Astrocyte of the hippocampus (primary cell): ENCODE data around the gene M1AP.

ENCODE experiments used
- DNase-seq: peaks from one replicate; pipeline ENCODE4 v3.0.0; 2011; ENCODE audit warnings: low read depth, low spot score

The M1AP gene

GRCh38 chr2:74526649-74527230 lies 121.4 kb downstream of the M1AP start:
- DNase-seq, result no peak

DNA sequence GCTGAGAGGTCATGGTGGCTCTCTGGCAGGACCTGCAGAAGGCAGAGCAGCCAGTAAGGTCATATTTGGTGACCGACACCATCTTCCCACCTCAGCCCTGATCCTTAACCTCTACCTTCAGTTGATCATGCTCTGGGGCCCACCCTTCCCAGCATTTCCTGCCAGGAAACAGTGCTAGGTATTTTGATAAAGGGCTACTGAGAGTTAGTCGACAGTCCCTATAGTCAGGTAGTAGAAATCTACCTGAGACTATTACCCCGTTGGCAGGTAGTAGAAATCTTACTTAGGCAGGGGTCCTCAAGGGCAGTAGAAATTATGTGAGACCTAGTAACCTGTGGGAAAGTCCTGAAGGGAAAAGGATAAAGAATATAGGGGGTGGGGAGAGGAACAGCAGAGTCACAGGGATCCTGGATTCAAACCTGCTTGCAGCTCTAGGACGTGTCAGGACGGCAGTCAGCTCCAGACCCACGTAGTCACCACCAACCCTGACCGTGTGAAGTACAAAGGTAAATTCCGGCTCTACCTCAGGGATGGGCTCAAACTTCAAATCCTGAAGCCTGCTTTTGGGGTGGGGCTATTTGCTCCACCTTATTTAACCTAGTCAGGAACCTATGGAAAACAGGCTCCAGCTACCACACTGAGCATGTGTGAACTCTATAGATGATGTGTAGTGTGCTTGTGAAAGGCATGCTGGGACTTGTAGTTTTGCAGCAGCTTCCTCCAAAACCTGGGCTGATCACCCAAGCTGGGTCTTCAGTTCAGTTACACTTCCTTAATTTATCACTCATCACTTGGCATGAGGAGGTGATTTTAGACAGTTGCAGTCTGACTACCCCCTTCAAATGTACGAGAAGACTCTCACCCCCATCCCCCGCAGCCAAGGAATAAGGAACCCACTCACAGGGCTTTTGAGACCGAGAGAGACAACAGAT lies 122.1 kb downstream of the M1AP start, which contains the start of gene DQX1:
TSS of gene DQX1 (minus strand) at position 515 of the 932 bp plus-strand sequence. CDS start at position 13, 502 bp downstream.
- no peak for DNase-seq

DNA sequence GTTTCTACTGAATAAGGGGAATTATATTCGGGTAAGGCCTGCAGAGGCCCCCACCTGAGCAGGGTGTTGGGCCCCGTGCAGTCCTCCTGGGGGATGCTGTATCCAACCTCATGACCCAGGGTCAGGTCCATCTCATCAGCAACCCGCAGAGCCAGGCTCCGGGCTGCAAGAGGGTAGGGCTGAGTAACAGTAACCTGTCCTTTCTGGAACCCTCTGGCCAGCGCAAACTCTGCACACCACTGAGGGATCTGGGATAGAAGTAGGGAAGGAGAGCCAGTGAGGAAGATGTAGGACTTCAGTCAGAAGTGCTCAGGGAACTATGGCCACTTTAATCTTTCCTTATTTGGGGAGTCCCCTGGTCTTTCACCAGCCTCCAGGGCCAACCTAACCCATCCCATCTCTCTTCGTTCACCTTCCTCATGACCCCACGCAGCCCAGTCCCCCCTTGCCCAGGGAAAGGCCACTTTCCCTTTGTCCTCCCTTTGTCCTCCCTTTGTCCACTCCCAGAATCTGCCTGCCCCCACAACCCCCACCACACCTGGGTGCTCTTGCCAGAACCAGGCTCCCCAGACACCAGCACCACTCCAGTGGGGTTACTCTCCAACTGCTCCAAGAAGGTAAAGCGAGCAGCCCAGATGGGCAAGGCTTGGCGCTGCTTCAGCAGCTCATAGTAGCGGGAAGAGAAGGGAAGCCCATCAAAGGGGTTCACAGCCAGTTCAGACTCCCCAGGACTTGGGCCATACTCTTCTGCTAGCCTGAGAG lies 123.0 kb downstream of the M1AP start:
- DNase-seq, result no peak

DNA sequence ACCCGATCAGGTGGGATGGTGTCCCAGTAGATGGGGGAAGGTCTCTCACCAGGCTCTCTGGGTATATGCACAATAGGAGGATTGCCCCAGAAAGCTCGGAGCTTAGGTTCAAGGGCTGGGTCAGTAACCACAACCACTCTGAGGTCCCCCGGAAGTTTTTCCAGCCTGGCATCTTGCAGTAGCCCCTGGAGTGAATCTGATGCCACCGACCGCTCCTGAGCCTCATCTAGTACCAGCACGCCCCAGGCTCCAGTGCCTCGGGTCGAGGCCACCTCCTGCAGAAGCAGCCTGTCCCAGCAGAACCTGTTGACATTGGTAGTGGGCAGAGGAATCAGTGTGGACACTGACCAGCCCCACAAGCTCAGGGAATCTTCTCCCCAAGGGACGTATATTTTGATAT lies 124.1 kb downstream of the M1AP start:
- DNase-seq, result no peak

- no peak for DNase-seq
These were observed 125.6 kb downstream of the M1AP start for GRCh38 chr2:74522516-74522915.

DNA sequence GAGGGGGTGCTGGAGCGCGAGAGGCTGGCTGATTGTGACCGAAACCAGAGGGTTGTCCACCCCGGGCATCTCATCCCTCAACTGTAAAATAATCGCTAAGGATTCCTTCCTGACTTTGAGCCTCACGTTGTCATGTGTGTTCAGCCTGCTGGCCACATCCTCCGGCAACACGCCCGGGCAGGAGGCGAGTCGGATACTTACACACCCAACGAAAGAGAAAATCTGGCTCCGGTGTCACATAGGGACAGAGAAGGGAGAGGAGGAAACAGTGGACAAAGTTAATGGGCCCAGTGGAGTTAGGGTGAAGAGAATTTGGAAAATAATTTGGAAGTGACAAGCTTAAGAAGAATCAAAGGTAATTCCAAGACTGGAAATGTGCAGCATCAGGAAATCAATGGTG lies 131.5 kb downstream of the M1AP start:
- DNase-seq, result no peak

- DNase-seq, result peak; percentile 68
These were observed 132.0 kb downstream of the M1AP start for GRCh38 chr2:74515981-74516633.

- DNase-seq, result no peak
These were observed 132.7 kb downstream of the M1AP start for GRCh38 chr2:74515271-74515980.

DNA sequence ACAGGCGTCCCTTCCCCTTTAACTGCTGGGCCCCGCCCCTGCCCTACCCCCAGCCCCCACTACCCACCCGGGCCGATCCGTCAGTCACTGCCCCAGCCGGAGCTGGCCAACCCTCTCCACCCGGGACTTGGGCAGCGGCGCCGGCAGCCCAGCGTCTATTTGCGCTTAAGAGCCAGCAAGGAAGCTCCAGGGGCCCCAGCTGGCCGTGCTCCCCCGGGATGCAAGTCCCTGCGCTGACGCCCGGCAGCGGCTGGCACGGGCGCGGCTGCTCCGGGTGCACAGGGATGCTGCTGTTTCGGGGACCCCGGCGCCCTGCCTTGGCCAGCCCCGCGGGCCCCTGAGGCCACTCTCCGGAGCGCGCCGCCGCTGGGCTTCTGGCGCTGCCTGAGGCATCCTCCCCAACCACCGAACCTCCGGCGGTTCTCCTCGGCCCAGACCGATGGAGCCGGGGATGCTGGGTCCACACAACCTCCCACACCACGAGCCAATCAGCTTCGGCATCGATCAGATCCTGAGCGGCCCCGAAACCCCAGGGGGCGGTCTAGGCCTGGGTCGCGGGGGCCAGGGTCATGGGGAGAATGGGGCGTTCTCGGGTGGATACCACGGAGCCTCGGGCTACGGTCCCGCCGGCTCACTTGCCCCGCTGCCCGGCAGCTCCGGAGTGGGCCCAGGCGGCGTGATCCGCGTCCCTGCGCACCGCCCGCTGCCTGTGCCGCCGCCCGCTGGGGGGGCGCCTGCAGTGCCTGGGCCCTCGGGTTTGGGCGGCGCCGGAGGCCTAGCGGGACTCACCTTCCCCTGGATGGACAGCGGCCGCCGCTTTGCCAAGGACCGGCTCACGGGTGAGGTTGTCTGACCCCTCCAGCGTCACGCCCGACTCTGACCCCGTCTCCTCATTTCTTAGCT lies 133.5 kb downstream of the M1AP start, which contains the start of gene TLX2:
TSS of gene TLX2 (plus strand) at position 83 of the 903 bp plus-strand sequence. CDS start at position 440, 357 bp downstream.
- no peak for DNase-seq

- DNase-seq, result peak; percentile 45
These were observed 134.3 kb downstream of the M1AP start for GRCh38 chr2:74513605-74514367.

DNA sequence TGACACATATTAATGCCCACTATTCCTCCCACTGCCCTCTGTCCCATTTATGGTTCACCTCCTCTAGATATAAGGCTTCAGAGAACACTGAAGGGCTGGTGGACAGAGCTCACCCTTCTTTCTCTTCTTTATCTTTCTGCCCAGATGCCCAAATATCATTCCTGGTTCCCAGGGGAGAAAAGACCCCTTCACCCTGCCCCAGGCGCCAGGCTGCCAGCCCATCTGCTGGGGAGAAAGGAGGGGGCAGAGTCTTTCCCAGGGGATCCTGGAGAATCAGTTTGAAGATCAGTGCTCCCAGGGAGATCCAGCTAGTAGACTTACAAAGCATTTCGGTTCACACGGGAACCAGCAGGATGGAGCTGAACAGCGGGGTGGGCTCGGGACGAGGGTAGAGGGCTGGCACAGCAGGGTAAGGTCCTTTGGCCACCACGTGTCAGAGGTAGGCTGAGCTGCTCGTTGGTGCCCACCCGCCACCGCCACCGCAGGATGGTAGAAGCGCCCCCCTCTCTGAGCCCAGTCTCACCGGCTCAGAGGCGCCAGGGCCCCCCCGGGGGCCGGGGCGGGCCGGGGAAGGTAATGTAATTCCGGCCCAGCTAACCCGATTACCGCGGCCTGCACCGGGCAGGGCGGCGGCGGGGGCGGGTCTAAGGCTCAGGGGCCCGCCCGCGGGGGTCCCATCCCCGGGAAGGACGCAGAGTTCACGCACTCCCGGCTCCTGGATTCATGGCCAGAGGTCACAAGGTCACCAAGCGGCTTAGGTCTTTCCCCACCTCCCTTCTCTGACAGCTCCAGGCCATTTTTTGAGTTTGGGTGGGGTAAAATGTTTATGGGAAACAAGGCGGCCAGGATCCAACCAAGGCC lies 135.2 kb downstream of the M1AP start:
- DNase-seq, result no peak

GRCh38 chr2:74511104-74511989 lies 136.8 kb downstream of the M1AP start:
- DNase-seq, result no peak

DNA sequence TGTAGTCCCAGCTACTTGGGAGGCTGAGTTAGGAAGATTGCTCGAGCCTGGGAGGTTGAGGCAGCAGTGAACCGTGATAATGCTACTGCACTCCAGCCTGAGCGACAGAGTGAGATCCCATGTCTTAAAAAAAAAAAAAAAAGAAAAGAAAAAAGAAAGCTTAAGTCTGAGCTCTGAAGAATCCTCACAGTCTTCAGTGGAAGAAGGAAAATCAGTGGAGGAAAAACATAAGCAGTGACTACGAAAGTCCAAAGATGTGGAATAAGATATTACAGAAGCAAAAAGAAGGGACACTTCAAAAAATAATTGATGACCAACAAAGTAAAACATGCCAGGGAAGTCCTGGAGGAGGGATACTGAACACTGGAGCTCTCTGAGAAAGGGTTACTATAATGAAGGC lies 137.9 kb downstream of the M1AP start:
- no peak for DNase-seq

DNA sequence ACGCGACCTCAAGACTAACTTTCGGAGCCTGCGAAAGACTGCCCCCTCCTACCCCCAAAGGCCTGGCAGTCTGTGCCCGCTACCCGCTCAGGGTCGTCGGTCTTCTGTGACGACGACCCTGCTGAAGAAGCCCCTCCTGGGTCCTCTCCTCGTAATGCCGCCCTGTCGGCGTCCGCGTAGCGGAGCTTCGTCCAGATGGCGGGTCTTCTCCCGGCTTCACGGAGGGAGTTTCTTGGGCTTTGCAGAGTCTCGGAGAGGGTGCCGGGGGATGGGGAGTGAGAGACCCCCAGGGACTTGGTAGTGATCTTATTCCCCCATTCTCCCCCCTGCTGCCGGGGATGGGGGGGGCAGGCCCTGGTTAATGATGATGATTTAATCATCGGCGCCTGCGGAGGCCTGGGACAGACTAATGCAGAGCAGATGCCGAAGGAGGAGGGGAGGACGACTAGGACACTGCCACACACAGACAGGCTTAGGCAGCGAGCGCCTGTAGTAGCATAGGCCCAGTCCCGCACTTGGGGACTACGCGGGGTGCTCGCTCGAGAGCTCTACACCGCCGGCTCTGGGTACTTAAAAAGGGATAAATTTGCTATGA lies 140.1 kb downstream of the M1AP start:
- DNase-seq, result peak; percentile 47
